Calu3 (cell line): ENCODE measurements around the gene LGALS4. TPM values are rescaled to one million over a fixed set of nuclear protein-coding genes. Genes with fewer than 3 reads are reported as not detected.

Source experiments
- BruUV-seq: library from RNA; stranded (reverse); fragments of 400-500 nt; replicated peaks from 2 replicates; lab custom pipeline; 2021; lab: Mats Ljungman, UMichigan
- CTCF ChIA-PET: fragments of 300-600 bp; sonication (Branson Sonifier 250); formaldehyde crosslinking; loops from one replicate; lab custom pipeline; 2022; ENCODE audit warnings: antibody characterized with exemption; lab: Charles Lee
- DNase-seq: peaks from one replicate; pipeline ENCODE4 v3.0.0; 2022
- H3K27ac Mint-ChIP-seq: one replicate; pipeline ENCODE4 v1.8.0; 2022; ENCODE audit warnings: mixed read lengths; ENCODE audit not compliant: unreplicated experiment
- H3K27me3 Mint-ChIP-seq: one replicate; pipeline ENCODE4 v1.8.0; 2022; ENCODE audit warnings: mixed read lengths; ENCODE audit not compliant: unreplicated experiment
- H3K36me3 Mint-ChIP-seq: one replicate; pipeline ENCODE4 v1.8.0; 2022; ENCODE audit warnings: mild to moderate bottlenecking, moderate library complexity, mixed read lengths; ENCODE audit not compliant: insufficient read depth, unreplicated experiment
- H3K4me1 Mint-ChIP-seq: one replicate; pipeline ENCODE4 v1.8.0; 2022; ENCODE audit warnings: mild to moderate bottlenecking, low read depth, mixed read lengths; ENCODE audit not compliant: unreplicated experiment
- H3K4me3 Mint-ChIP-seq: one replicate; pipeline ENCODE4 v1.8.0; 2022; ENCODE audit warnings: mild to moderate bottlenecking, low read depth, moderate library complexity, mixed read lengths; ENCODE audit not compliant: unreplicated experiment
- H3K9me3 Mint-ChIP-seq: one replicate; pipeline ENCODE4 v1.8.0; 2022; ENCODE audit warnings: low read depth, mixed read lengths; ENCODE audit not compliant: unreplicated experiment
- intact Hi-C: fragments of 100-400 bp; cut with micrococcal nuclease; formaldehyde crosslinking; loops from one replicate; pipeline ENCODE4 v1.10.0; 2022; ENCODE audit not compliant: unreplicated experiment
- total RNA-seq: library from RNA; stranded (reverse); gene quantifications from 2 replicates; pipeline ENCODE4 v1.2.3, GENCODE V29; 2022
- TF ChIP-seq, protein P1 (sequence below): fragments of 200-600 bp; IDR thresholded peaks from one replicate; pipeline ENCODE4 v1.8.0; 2022; ENCODE audit warnings: antibody characterized with exemption; ENCODE audit not compliant: unreplicated experiment

The LGALS4 gene
- total RNA-seq, 1 experiment from 2014 or later = 321 TPM

DNA sequence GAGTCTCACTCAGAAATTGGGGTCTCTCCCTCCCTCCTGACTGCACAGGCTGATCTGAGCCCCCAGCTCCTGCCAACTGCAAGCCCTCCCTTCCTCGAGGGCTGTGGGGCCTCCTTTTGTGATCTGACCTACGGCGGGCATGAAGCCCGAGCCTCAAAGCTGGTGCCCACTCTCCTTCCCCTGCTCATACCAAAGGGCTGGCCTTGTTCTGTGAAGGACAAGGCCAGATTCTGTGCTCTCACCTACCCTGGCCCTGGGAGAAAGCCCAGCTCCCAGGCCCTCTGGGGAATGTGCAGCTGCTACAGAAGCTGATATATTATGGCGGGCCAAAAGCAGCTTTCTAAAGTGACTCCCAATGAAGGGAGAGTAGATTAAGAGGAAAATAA is 27.8 kb upstream of the LGALS4 start:
- H3K9me3 Mint-ChIP-seq = no peaks in the 10 kb centered on the region
- peaks cover 99% of the 10 kb centered on the region for H3K36me3 Mint-ChIP-seq
- no peak for DNase-seq
- TF ChIP-seq, protein P1, sequence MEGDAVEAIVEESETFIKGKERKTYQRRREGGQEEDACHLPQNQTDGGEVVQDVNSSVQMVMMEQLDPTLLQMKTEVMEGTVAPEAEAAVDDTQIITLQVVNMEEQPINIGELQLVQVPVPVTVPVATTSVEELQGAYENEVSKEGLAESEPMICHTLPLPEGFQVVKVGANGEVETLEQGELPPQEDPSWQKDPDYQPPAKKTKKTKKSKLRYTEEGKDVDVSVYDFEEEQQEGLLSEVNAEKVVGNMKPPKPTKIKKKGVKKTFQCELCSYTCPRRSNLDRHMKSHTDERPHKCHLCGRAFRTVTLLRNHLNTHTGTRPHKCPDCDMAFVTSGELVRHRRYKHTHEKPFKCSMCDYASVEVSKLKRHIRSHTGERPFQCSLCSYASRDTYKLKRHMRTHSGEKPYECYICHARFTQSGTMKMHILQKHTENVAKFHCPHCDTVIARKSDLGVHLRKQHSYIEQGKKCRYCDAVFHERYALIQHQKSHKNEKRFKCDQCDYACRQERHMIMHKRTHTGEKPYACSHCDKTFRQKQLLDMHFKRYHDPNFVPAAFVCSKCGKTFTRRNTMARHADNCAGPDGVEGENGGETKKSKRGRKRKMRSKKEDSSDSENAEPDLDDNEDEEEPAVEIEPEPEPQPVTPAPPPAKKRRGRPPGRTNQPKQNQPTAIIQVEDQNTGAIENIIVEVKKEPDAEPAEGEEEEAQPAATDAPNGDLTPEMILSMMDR = no peak
- CTCF ChIA-PET = no interaction called here
- H3K27ac Mint-ChIP-seq = peak overlapping the region; percentile 26
- intact Hi-C loops = no loop called here
- no peaks in the 10 kb centered on the region for H3K27me3 Mint-ChIP-seq
- H3K4me3 Mint-ChIP-seq = peak overlapping the region; percentile 1
- BruUV-seq = no TSS peak
- H3K4me1 Mint-ChIP-seq = peaks cover 34% of the 10 kb centered on the region

DNA sequence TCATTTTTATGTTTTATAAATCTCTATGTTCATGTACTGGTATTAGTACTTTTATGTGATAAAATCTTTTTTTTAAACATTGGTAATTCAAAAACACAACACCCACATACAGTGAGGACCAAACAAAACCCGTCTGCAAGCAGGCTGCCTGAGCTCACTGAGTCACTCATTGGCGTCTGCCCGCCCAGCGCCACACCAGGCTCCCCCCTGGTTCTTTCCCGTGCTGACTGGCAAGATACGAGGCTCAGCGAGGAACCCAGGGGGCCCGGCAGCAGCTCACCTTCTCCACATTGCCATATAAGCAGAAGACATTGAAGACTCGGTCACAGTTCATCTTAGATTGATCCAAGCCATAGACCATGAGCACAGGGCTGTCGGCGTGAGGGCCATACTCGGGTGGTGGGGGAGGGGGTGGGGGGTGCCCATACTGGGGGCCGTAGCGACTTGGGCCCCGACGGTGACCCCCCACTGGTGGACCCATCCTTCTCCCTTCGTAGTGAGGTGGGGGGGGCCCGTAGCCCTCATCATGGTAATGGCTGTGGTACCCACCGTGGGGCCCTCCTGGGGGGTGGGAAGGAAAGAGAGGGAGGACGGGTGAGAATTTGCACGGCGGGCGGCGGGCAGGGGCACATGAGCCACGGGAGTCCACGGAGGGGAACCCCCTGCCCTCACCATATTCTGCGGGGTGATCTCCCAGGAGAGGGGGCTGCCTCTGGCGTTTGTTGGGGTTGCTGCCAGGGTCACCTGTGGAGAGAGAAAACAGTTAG is 27.3 kb upstream of the LGALS4 start:
- peaks cover 99% of the 10 kb centered on the region for H3K36me3 Mint-ChIP-seq
- no peak for DNase-seq
- TF ChIP-seq, protein P1 = no peak
- H3K4me3 Mint-ChIP-seq = peak overlapping the region; percentile 36
- H3K27ac Mint-ChIP-seq = peak overlapping the region; percentile 92
- CTCF ChIA-PET = interaction anchor here (1.3 kb wide), 1 partner anchor 90 kb away, joined by 4 read pairs; the partner anchor contains the start of genes MRPS12 and SARS2
- intact Hi-C loops = no loop called here
- H3K9me3 Mint-ChIP-seq = no peaks in the 10 kb centered on the region
- no TSS peak for BruUV-seq
- H3K27me3 Mint-ChIP-seq = no peaks in the 10 kb centered on the region
- H3K4me1 Mint-ChIP-seq = peaks cover 34% of the 10 kb centered on the region

DNA sequence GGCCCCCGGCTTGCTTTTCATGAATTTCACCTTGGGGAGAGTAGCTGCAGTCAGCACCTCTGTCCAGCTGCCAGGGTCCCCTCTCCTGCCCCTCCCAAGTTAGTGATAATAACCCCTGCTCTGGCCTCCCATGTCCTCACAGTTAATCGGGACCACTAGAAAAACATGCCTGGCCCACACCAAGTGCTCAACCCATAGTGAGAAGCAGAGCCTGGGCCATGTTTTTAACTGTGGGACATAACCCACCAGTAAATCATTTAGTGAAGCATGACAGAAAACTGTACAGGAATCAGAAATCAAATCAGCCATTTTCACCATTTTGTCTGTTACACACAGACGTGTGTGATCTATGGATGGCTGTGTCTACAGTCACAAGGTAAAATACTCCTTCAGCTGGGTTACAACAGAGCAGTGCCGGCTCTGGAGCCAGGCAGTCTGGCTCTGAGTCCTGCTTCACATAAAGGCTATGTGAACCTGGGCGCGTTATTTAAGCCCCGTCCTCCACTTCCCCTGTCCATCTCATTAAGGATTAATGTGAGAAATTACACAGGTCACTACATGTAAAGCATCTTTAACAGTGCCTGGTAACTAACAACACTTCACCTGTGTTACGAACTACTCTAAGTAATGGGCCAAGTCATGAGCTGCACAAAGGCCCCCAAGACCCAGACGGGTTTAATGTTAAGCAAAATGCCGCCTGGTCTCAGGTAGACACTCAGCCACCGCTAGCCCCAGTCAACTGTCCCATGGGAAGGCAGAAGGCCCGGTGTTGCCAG is 26.4 kb upstream of the LGALS4 start:
- Mint-ChIP-seq H3K4me1 (peaks cover 34% of the 10 kb centered on the region), H3K27me3 (no peaks in the 10 kb centered on the region), H3K9me3 (no peaks in the 10 kb centered on the region), H3K27ac (peak overlapping the region; percentile 92), H3K36me3 (peaks cover 98% of the 10 kb centered on the region), H3K4me3 (peak overlapping the region; percentile 36)
- BruUV-seq = no TSS peak
- intact Hi-C loops = no loop called here
- TF ChIP-seq, protein P1 = no peak
- CTCF ChIA-PET = interaction anchor here (1.1 to 1.3 kb wide), 2 partner anchors 40 to 91 kb away, joined by 3 to 4 read pairs; partner anchors contain the start of genes MRPS12 and SARS2
- no peak for DNase-seq

DNA sequence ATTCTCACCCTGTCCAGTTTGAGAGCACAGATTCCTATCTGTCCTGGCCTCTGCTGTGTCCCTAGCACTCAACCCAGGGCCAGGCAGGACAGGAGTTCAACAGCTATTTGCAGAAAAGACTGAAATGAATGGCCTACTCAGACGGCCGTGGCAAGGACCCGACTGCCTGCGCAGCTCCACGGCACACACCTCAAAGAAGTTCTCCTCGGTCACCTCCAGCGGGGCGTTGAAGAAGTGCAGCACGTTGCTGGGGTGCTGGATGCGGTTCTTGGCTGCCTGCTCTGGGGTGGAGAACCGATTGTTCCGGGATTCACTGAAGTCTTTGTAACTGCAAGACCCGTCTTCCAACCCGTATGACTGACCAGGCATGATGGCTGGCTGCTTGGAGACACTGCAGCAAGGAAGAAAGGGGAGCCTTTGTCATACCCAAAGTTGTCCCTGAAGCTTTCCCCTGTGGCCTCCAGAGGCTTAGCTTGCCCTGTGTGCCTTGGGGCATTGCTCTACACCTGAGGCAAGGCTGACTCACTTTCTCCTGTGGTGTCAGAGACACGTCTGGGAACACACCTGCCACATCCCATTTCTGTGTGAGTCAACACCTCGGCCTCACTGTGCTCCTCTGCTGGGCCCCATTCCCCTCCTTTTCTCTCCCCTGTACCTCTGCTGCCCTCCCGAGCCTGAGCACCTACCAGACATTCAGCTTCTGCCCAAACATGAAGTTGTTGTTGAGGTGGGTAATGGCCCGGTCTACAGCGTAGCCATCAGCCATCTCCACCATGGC is 25.7 kb upstream of the LGALS4 start:
- H3K36me3 Mint-ChIP-seq = peaks cover 98% of the 10 kb centered on the region
- peak; percentile 62 for DNase-seq
- BruUV-seq = no TSS peak

More for the DNA sequence above, 25.7 kb upstream of the LGALS4 start:
- peaks cover 34% of the 10 kb centered on the region for H3K4me1 Mint-ChIP-seq
- CTCF ChIA-PET = interaction anchor here (1.1 to 1.3 kb wide), 2 partner anchors 39 to 92 kb away, joined by 3 to 4 read pairs; partner anchors contain the start of genes MRPS12 and SARS2
- H3K4me3 Mint-ChIP-seq = peak overlapping the region; percentile 36
- no peaks in the 10 kb centered on the region for H3K9me3 Mint-ChIP-seq
- peak overlapping the region; percentile 92 for H3K27ac Mint-ChIP-seq
- H3K27me3 Mint-ChIP-seq = no peaks in the 10 kb centered on the region
- intact Hi-C loops = no loop called here
- TF ChIP-seq, protein P1 = no peak
